ENCODE results near the gene PHF1. TPM values are rescaled to one million over a fixed set of nuclear protein-coding genes. Genes with fewer than 3 reads are reported as not detected.

Gene PHF1
- polyA plus RNA-seq, 1 donor from 2014 or later: 102 TPM

- H3K4me2 ChIP-seq (ENCODE audit: low read length): no peak overlapping the region
- no peak for TF ChIP-seq CTCF (IDR thresholded peaks at IDR 0.05; ENCODE audit: poor library complexity, severe bottlenecking)
- TF ChIP-seq POLR2AphosphoS5 (IDR thresholded peaks at IDR 0.05): no peak
- TF ChIP-seq MXI1 (conservative IDR thresholded peaks at IDR 0.05; ENCODE audit: poor library complexity, severe bottlenecking): no peak
- no peak for TF ChIP-seq RAD21 (conservative IDR thresholded peaks at IDR 0.05)
- no peak for TF ChIP-seq EZH2 (IDR thresholded peaks at IDR 0.05; ENCODE audit: borderline replicate concordance, insufficient read depth, low read length, poor library complexity, severe bottlenecking)
- TF ChIP-seq REST (IDR thresholded peaks at IDR 0.05; ENCODE audit: borderline replicate concordance): no peak
Measured at GRCh38 chr6:33443025-33443424, 32.2 kb downstream of the PHF1 start.

GRCh38 chr6:33443619-33444504 lies 33.0 kb downstream of the PHF1 start:
- Histone ChIP-seq H2AFZ (ENCODE audit: low read depth, low read length) (no peak overlapping the region), H3K27ac (ENCODE audit: low read length) (no peak overlapping the region), H4K20me1 (ENCODE audit: insufficient read depth) (no peaks in the 10 kb centered on the region), H3K4me2 (ENCODE audit: low read length) (no peak overlapping the region), H3K9ac (ENCODE audit: low read length) (no peak overlapping the region), H3K9me3 (ENCODE audit: low read length) (no peaks in the 10 kb centered on the region), H3K79me2 (replicated peaks; ENCODE audit: insufficient read depth, low read length) (no peaks in the 10 kb centered on the region), H3K4me3 (ENCODE audit: low read length) (no peak overlapping the region), H3K36me3 (ENCODE audit: insufficient read depth, low read length) (no peaks in the 10 kb centered on the region), H3K9me2 (ENCODE audit: insufficient read depth, low read length) (no peaks in the 10 kb centered on the region), H3F3A (ENCODE audit: insufficient read depth, low read length, poor library complexity, severe bottlenecking) (no peaks in the 10 kb centered on the region), H3K27me3 (ENCODE audit: insufficient read depth, low read depth, low read length) (no peaks in the 10 kb centered on the region)
- TF ChIP-seq POLR2AphosphoS5 (IDR thresholded peaks at IDR 0.05) (no peak), MXI1 (conservative IDR thresholded peaks at IDR 0.05; ENCODE audit: poor library complexity, severe bottlenecking) (no peak), CTCF (IDR thresholded peaks at IDR 0.05; ENCODE audit: poor library complexity, severe bottlenecking) (no peak), EZH2 (IDR thresholded peaks at IDR 0.05; ENCODE audit: borderline replicate concordance, insufficient read depth, low read length, poor library complexity, severe bottlenecking) (no peak), RAD21 (conservative IDR thresholded peaks at IDR 0.05) (no peak)

More at GRCh38 chr6:33443025-33443424, 32.2 kb downstream of the PHF1 start:
- H3F3A ChIP-seq (ENCODE audit: insufficient read depth, low read length, poor library complexity, severe bottlenecking): no peaks in the 10 kb centered on the region
- H3K9ac ChIP-seq (ENCODE audit: low read length): no peak overlapping the region
- no peaks in the 10 kb centered on the region for H4K20me1 ChIP-seq (ENCODE audit: insufficient read depth)
- H3K9me2 ChIP-seq (ENCODE audit: insufficient read depth, low read length): no peaks in the 10 kb centered on the region
- no peak overlapping the region for H3K27ac ChIP-seq (ENCODE audit: low read length)
- H2AFZ ChIP-seq (ENCODE audit: low read depth, low read length): no peak overlapping the region
- H3K27me3 ChIP-seq (ENCODE audit: insufficient read depth, low read depth, low read length): no peaks in the 10 kb centered on the region
- H3K4me3 ChIP-seq (ENCODE audit: low read length): no peak overlapping the region
- H3K9me3 ChIP-seq (ENCODE audit: low read length): no peaks in the 10 kb centered on the region
- H3K79me2 ChIP-seq (replicated peaks; ENCODE audit: insufficient read depth, low read length): no peaks in the 10 kb centered on the region
- H3K36me3 ChIP-seq (ENCODE audit: insufficient read depth, low read length): no peaks in the 10 kb centered on the region
